WTC11 (cell line): ENCODE measurements around the gene OLFM1. TPM values are rescaled to one million over a fixed set of nuclear protein-coding genes. Genes with fewer than 3 reads are reported as not detected.

Experiments
- ATAC-seq: fragments of 200-7000 bp; cut with Tn5 transposase; 2 replicates; pipeline ENCODE4 v1.10.0; 2021; ENCODE audit warnings: mild to moderate bottlenecking, moderate library complexity
- CTCF ChIA-PET: fragments of 300-600 bp; sonication (Branson Sonifier 250); formaldehyde crosslinking; loops from one replicate; lab custom pipeline; 2021; ENCODE audit warnings: antibody characterized with exemption; lab: Charles Lee
- POLR2A ChIA-PET: fragments of 350-600 bp; sonication (Branson Sonifier 250); formaldehyde crosslinking; loops from one replicate; lab custom pipeline; 2021; ENCODE audit warnings: antibody characterized with exemption; lab: Charles Lee
- DNase-seq: peaks from one replicate; pipeline ENCODE4 v3.0.0; 2021; ENCODE audit warnings: low spot score
- H3K27ac Mint-ChIP-seq: 2 replicates; pipeline ENCODE4 v1.8.0; 2021; ENCODE audit warnings: mixed read lengths
- H3K27me3 Mint-ChIP-seq: 2 replicates; pipeline ENCODE4 v1.8.0; 2021; ENCODE audit warnings: low read depth, mild to moderate bottlenecking, moderate library complexity, mixed read lengths
- H3K36me3 Mint-ChIP-seq: 2 replicates; pipeline ENCODE4 v1.8.0; 2021; ENCODE audit warnings: mixed read lengths
- H3K4me1 Mint-ChIP-seq: 2 replicates; pipeline ENCODE4 v1.8.0; 2022; ENCODE audit warnings: mixed read lengths
- H3K4me3 Mint-ChIP-seq: 2 replicates; pipeline ENCODE4 v1.8.0; 2021; ENCODE audit warnings: mild to moderate bottlenecking, moderate library complexity, mixed read lengths
- H3K9me3 Mint-ChIP-seq: 2 replicates; pipeline ENCODE4 v1.8.0; 2021; ENCODE audit warnings: mixed read lengths
- ARID4B ChIP-seq: sonication (generic); formaldehyde crosslinking; IDR thresholded peaks from 2 replicates; pipeline ENCODE4 v1.8.0; 2023; ENCODE audit warnings: missing genetic modification reagents, mild to moderate bottlenecking, borderline replicate concordance
- CDX4 ChIP-seq: fragments of 250-450 bp; sonication (Bioruptor Pico); IDR thresholded peaks from 2 replicates; pipeline ENCODE4 v1.9.0; 2021; ENCODE audit warnings: moderate library complexity, mild to moderate bottlenecking, inconsistent platforms, borderline replicate concordance
- E2F1 ChIP-seq: sonication (generic); formaldehyde crosslinking; IDR thresholded peaks from 2 replicates; pipeline ENCODE4 v1.8.0; 2022; ENCODE audit warnings: mild to moderate bottlenecking, missing genetic modification reagents
- ETV6 ChIP-seq: sonication (generic); formaldehyde crosslinking; IDR thresholded peaks from 2 replicates; pipeline ENCODE4 v1.8.1; 2022; ENCODE audit warnings: mild to moderate bottlenecking, missing genetic modification reagents
- GRHL2 ChIP-seq: fragments of 250-450 bp; sonication (Bioruptor Pico); IDR thresholded peaks from 2 replicates; pipeline ENCODE4 v1.8.0; 2022; ENCODE audit warnings: mild to moderate bottlenecking, moderate library complexity; ENCODE audit not compliant: insufficient replicate concordance, severe bottlenecking
- IRF1 ChIP-seq: sonication (generic); formaldehyde crosslinking; IDR thresholded peaks from 2 replicates; pipeline ENCODE4 v1.8.0; 2023; ENCODE audit warnings: missing genetic modification reagents
- JAZF1 ChIP-seq: fragments of 250-450 bp; sonication (Bioruptor Pico); IDR thresholded peaks from 2 replicates; pipeline ENCODE4 v1.9.0; 2021; ENCODE audit warnings: moderate library complexity, mild to moderate bottlenecking, inconsistent platforms
- MAX ChIP-seq: sonication (generic); formaldehyde crosslinking; IDR thresholded peaks from 2 replicates; pipeline ENCODE4 v1.8.0; 2022; ENCODE audit warnings: mild to moderate bottlenecking, missing genetic modification reagents
- NFYB ChIP-seq: sonication (generic); formaldehyde crosslinking; conservative IDR thresholded peaks from 2 replicates; pipeline ENCODE4 v1.8.0; 2022; ENCODE audit warnings: low read depth, missing genetic modification reagents
- RORB ChIP-seq: fragments of 250-450 bp; sonication (Bioruptor Pico); IDR thresholded peaks from 2 replicates; pipeline ENCODE4 v1.9.0; 2021; ENCODE audit warnings: mild to moderate bottlenecking
- SMAD3 ChIP-seq: sonication (generic); formaldehyde crosslinking; IDR thresholded peaks from 2 replicates; pipeline ENCODE4 v1.8.0; 2022; ENCODE audit warnings: missing genetic modification reagents, mild to moderate bottlenecking, borderline replicate concordance
- ZBTB43 ChIP-seq: sonication (generic); formaldehyde crosslinking; IDR thresholded peaks from 2 replicates; pipeline ENCODE4 v1.8.1; 2023; ENCODE audit warnings: mild to moderate bottlenecking, missing genetic modification reagents
- ZNF138 ChIP-seq: sonication (generic); formaldehyde crosslinking; conservative IDR thresholded peaks from 2 replicates; pipeline ENCODE4 v1.8.1; 2022; ENCODE audit warnings: mild to moderate bottlenecking, moderate library complexity, missing genetic modification reagents
- ZNF219 ChIP-seq: sonication (generic); formaldehyde crosslinking; IDR thresholded peaks from 2 replicates; pipeline ENCODE4 v1.8.0; 2023; ENCODE audit warnings: missing genetic modification reagents, mild to moderate bottlenecking, borderline replicate concordance
- ZNF281 ChIP-seq: sonication (generic); formaldehyde crosslinking; IDR thresholded peaks from 2 replicates; pipeline ENCODE4 v1.8.0; 2023; ENCODE audit warnings: mild to moderate bottlenecking, missing genetic modification reagents
- ZNF671 ChIP-seq: fragments of 250-450 bp; sonication (Bioruptor Pico); IDR thresholded peaks from 2 replicates; pipeline ENCODE4 v1.8.0; 2021; ENCODE audit warnings: mild to moderate bottlenecking
- total RNA-seq: library from RNA; stranded (reverse); gene quantifications from 3 replicates; pipeline ENCODE4 v1.2.3, GENCODE V29; 2021

Gene OLFM1
- total RNA-seq, 1 experiment from 2014 or later: 37.6 TPM

GRCh38 chr9:135107581-135108235, 20.2 kb downstream of the OLFM1 start:
- ATAC-seq: no peak; the same call in 1 of the 2 replicates
- H3K36me3 Mint-ChIP-seq: no peaks in the 10 kb centered on the region
- peaks cover 22% of the 10 kb centered on the region for H3K4me1 Mint-ChIP-seq
- H3K9me3 Mint-ChIP-seq: no peaks in the 10 kb centered on the region
- CTCF ChIA-PET: interaction anchor here (0.9 to 1.7 kb wide), 5 partner anchors 19 to 174 kb away, joined by 3 to 8 read pairs (median 3); partner anchors contain the start of gene OLFM1
- no peaks in the 10 kb centered on the region for H3K27me3 Mint-ChIP-seq
- DNase-seq: no peak
- TF ChIP-seq ARID4B (CRISPR knock-in tag) (no peak), ZNF138 (CRISPR knock-in tag) (no peak), MAX (CRISPR knock-in tag) (no peak), ZNF671 (no peak)
- TF ChIP-seq, all 79 proteins: peak for 0
- POLR2A ChIA-PET: no interaction called here
- H3K27ac Mint-ChIP-seq: 0 out of 2 replicates have a peak overlapping the region, but pooled peaks have one; percentile 2
- H3K4me3 Mint-ChIP-seq: no peak overlapping the region

- Mint-ChIP-seq H3K27ac (no peak overlapping the region), H3K36me3 (no peaks in the 10 kb centered on the region), H3K9me3 (no peaks in the 10 kb centered on the region), H3K27me3 (no peaks in the 10 kb centered on the region), H3K4me1 (peaks cover 19% of the 10 kb centered on the region), H3K4me3 (no peak overlapping the region)
- ChIA-PET CTCF (no interaction called here), POLR2A (no interaction called here)
- DNase-seq (no peak), ATAC-seq (no peak)
- TF ChIP-seq JAZF1 (no peak), ZNF281 (no peak), NFYB (CRISPR knock-in tag) (no peak), E2F1 (no peak), MAX (CRISPR knock-in tag) (no peak), ETV6 (CRISPR knock-in tag) (no peak), GRHL2 (CRISPR knock-in tag) (no peak), ZBTB43 (CRISPR knock-in tag) (no peak), IRF1 (CRISPR knock-in tag) (no peak), CDX4 (CRISPR knock-in tag) (no peak), RORB (CRISPR knock-in tag) (no peak), SMAD3 (CRISPR knock-in tag) (no peak), ZNF138 (CRISPR knock-in tag) (no peak), ZNF219 (CRISPR knock-in tag) (no peak)
These were observed 21.5 kb downstream of the OLFM1 start for GRCh38 chr9:135108831-135109510.
